OCI-LY3 (cell line): Measurements from ENCODE around the gene DUSP2.

ENCODE experiments used
- H2AFZ ChIP-seq: fragments of 200-600, 300-600 bp; shearing (Covaris generic); 2 replicates; pipeline ENCODE4 v1.6.0; 2014; ENCODE audit warnings: antibody characterized with exemption, low read depth, low read length
- H3K27ac ChIP-seq: fragments of 200-600, 300-600 bp; sonication (generic); 2 replicates; pipeline ENCODE4 v1.5.1; 2014; ENCODE audit warnings: mild to moderate bottlenecking, low read length, moderate library complexity, mixed read lengths
- H3K27me3 ChIP-seq: fragments of 200-600, 300-600 bp; sonication (generic); 2 replicates; pipeline ENCODE4 v1.6.1; 2014; ENCODE audit warnings: low read depth, low read length, mixed read lengths
- H3K36me3 ChIP-seq: fragments of 200-600, 300-600 bp; sonication (generic); replicated peaks from 2 replicates; pipeline ENCODE3; 2014; ENCODE audit warnings: low read depth, low read length, mixed read lengths
- H3K4me1 ChIP-seq: fragments of 300-600, 200-600 bp; sonication (generic); 2 replicates; pipeline ENCODE4 v1.6.1; 2014; ENCODE audit warnings: low read length, mixed read lengths
- H3K4me2 ChIP-seq: fragments of 200-600, 300-600 bp; sonication (generic); 2 replicates; pipeline ENCODE4 v1.6.1; 2014; ENCODE audit warnings: low read length, mixed read lengths
- H3K4me3 ChIP-seq: fragments of 300-600, 200-600 bp; sonication (generic); 2 replicates; pipeline ENCODE4 v1.5.1; 2014; ENCODE audit warnings: antibody characterized with exemption, mild to moderate bottlenecking, low read length, moderate library complexity
- H3K79me2 ChIP-seq: fragments of 300-600, 200-600 bp; shearing (Covaris generic); 2 replicates; pipeline ENCODE4 v1.6.1; 2014; ENCODE audit warnings: mild to moderate bottlenecking, low read length, mixed read lengths
- H3K9ac ChIP-seq: fragments of 300-600, 200-600 bp; shearing (Covaris generic); 2 replicates; pipeline ENCODE4 v1.6.0; 2014; ENCODE audit warnings: mild to moderate bottlenecking, low read length, moderate library complexity
- H3K9me3 ChIP-seq: fragments of 200-600, 300-600 bp; shearing (Covaris generic); 2 replicates; pipeline ENCODE4 v1.6.1; 2014; ENCODE audit warnings: low read length, mixed read lengths; ENCODE audit not compliant: insufficient read depth
- H4K20me1 ChIP-seq: fragments of 200-600, 300-600 bp; sonication (generic); 2 replicates; pipeline ENCODE4 v1.6.1; 2016; ENCODE audit warnings: low read length, mixed read lengths; ENCODE audit not compliant: insufficient read depth
- EZH2phosphoT487 ChIP-seq: fragments of 200-600 bp; shearing (Covaris generic); IDR thresholded peaks from 2 replicates; pipeline ENCODE4 v1.6.1; 2018; ENCODE audit warnings: antibody characterized with exemption, mixed run types, low read depth
- TF ChIP-seq, protein P1 (sequence below): fragments of 200-600, 300-600 bp; sonication (generic); IDR thresholded peaks from 2 replicates; pipeline ENCODE4 v1.5.1; 2014; ENCODE audit warnings: antibody characterized with exemption, low read length, low read depth

The DUSP2 gene

DNA sequence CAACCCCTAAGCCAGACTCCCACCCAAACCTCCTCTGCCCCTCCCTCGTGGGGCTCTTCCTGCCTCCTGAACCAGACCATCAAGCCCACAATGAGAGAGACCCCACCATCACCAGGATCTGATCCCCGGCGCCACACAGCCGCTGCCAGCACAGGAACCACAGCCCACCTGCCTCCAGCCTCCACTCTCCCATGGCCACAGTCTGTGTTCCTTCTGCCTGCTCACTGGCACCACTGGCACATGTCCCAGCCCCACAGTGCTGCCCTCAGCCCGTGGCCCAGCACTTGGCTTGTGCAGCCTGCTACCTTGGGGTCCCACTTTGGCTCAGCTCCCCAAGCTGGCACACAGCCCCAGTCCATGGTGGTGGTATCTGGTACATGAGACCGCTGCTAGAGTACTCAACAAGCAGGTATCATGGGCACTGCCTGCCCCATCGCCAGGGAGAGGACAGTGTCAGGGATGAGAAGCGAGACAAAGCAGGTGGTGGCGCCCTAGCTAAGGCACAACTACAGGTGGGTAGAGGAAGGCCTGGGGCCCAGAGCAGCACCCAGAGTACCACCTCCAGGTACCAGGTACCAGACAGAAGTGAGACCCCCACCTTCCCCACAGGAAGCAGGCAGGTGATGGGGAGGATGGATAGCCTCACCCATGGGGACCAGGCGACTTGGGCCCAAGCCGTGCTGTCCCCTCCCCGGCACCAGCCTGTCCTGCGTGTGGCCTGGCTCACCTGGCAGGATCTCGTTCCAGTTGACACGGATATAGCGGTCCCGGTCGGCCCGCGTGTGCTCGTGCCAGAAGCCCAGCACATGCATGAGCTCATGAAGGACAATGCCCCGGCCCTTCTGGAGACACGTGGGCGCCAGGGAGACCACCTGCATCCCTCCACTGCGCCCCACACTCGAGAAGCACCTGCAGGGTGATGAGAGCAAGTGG lies 13.2 kb downstream of the DUSP2 start:
- H3K27me3 ChIP-seq: no peaks in the 10 kb centered on the region
- no peaks in the 10 kb centered on the region for H4K20me1 ChIP-seq
- 0 out of 2 replicates have a peak overlapping the region, but pooled peaks have one; percentile 33 for H2AFZ ChIP-seq
- peaks cover 14% of the 10 kb centered on the region for H3K4me1 ChIP-seq
- no peak overlapping the region for H3K27ac ChIP-seq
- no peaks in the 10 kb centered on the region for H3K79me2 ChIP-seq
- H3K9ac ChIP-seq: no peak overlapping the region
- H3K9me3 ChIP-seq: no peaks in the 10 kb centered on the region
- H3K4me2 ChIP-seq: no peak overlapping the region
- H3K36me3 ChIP-seq: no peaks in the 10 kb centered on the region
- TF ChIP-seq EZH2phosphoT487: no peak
- TF ChIP-seq, protein P1, sequence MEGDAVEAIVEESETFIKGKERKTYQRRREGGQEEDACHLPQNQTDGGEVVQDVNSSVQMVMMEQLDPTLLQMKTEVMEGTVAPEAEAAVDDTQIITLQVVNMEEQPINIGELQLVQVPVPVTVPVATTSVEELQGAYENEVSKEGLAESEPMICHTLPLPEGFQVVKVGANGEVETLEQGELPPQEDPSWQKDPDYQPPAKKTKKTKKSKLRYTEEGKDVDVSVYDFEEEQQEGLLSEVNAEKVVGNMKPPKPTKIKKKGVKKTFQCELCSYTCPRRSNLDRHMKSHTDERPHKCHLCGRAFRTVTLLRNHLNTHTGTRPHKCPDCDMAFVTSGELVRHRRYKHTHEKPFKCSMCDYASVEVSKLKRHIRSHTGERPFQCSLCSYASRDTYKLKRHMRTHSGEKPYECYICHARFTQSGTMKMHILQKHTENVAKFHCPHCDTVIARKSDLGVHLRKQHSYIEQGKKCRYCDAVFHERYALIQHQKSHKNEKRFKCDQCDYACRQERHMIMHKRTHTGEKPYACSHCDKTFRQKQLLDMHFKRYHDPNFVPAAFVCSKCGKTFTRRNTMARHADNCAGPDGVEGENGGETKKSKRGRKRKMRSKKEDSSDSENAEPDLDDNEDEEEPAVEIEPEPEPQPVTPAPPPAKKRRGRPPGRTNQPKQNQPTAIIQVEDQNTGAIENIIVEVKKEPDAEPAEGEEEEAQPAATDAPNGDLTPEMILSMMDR: no peak
- no peak overlapping the region for H3K4me3 ChIP-seq

DNA sequence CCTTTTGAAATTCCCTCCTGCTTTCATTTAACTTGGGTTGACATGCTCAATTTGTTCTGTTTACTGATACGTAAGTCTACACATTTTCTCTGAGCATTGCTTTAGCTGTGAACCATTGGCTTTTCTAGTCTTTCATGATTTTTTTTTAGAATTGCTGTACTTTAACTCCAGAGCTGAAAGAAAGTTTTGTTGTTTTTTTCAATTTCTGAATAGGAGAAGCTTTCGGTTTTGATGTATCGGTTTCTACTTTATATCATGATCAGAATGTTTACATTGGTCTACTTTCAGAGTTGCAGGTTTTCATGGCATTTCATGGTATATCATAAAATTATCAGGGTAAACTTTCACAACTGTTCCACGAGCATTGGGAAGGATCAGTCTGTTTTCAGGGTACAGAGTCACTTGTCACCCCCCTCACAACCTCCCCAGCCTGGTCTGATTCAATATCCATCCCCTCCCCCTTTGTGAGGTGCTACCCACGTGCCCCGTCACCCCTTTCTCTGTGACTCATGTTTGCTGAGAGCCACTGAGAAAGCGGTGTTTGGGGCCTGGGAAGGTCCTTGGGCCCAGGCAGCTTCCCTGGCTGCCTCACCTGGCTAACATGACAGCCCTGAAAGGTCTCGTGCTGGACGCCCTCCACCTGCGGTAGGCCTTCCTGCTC lies 14.0 kb downstream of the DUSP2 start:
- Histone ChIP-seq H3K9ac (no peak overlapping the region), H3K27me3 (no peaks in the 10 kb centered on the region), H3K36me3 (no peaks in the 10 kb centered on the region), H3K27ac (no peak overlapping the region; the same call in 1 of the 2 replicates), H3K4me3 (no peak overlapping the region), H3K4me1 (peaks cover 14% of the 10 kb centered on the region), H3K79me2 (no peaks in the 10 kb centered on the region), H3K9me3 (no peaks in the 10 kb centered on the region), H4K20me1 (no peaks in the 10 kb centered on the region), H3K4me2 (peak overlapping the region; percentile 48), H2AFZ (peak overlapping the region; percentile 33; the same call in 1 of the 2 replicates)
- no peak for TF ChIP-seq EZH2phosphoT487
- TF ChIP-seq, protein P1: no peak

- no peak for TF ChIP-seq EZH2phosphoT487
- TF ChIP-seq, protein P1: no peak
- no peaks in the 10 kb centered on the region for H3K79me2 ChIP-seq
- no peak overlapping the region for H3K27ac ChIP-seq
- no peaks in the 10 kb centered on the region for H3K9me3 ChIP-seq
- no peaks in the 10 kb centered on the region for H3K36me3 ChIP-seq
- no peak overlapping the region for H3K4me3 ChIP-seq
- H3K9ac ChIP-seq: no peak overlapping the region
- no peaks in the 10 kb centered on the region for H3K27me3 ChIP-seq
- no peaks in the 10 kb centered on the region for H4K20me1 ChIP-seq
- peaks cover 14% of the 10 kb centered on the region for H3K4me1 ChIP-seq
- H3K4me2 ChIP-seq: no peak overlapping the region
- no peak overlapping the region for H2AFZ ChIP-seq
Observed at GRCh38 chr2:96130483-96130882, 14.8 kb downstream of the DUSP2 start.

- Histone ChIP-seq H3K36me3 (no peaks in the 10 kb centered on the region), H3K27ac (no peak overlapping the region), H3K4me2 (no peak overlapping the region), H3K9me3 (no peaks in the 10 kb centered on the region), H2AFZ (no peak overlapping the region), H3K4me3 (no peak overlapping the region), H4K20me1 (no peaks in the 10 kb centered on the region), H3K27me3 (no peaks in the 10 kb centered on the region), H3K9ac (no peak overlapping the region), H3K79me2 (no peaks in the 10 kb centered on the region), H3K4me1 (peaks cover 14% of the 10 kb centered on the region)
- TF ChIP-seq EZH2phosphoT487: no peak
- TF ChIP-seq, protein P1: no peak
Observed at GRCh38 chr2:96129528-96130120, 15.6 kb downstream of the DUSP2 start.
